ENCODE results near the gene HERPUD2.
"Not testable (repeated sequence)": the region's sequence is repeated elsewhere in the genome, so short reads cannot be mapped to it uniquely, and the experiment has no call there.

Gene HERPUD2

DNA sequence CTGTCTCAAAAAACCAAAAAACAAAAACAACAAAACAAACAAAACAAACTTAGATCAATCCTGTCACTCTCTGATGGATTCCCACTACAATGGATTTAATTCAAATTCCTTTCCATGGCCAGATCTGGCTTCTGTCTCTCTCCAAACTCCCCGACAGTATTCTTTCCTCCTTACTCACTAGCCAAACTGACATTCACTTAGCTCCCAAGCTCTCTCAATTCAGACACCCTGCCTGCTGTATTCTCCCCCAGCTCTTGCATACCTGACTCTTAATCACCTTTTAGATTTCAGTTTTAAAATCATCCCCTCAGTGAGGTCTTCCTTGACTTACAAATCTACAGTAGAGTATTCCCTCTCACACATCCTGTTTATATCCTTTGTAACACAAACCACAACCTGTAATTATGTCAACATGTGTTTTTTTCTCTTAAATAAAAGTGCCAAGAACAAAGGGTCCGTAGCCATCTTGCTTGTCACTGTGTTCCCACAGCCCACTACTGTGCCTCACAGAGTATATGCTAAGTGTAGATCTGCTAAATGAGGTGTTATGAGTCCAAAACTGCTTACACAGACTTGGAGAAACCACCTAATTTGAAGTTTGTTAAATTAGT, 14.4 kb downstream of the HERPUD2 start:
- DNase-seq = no peak

DNA sequence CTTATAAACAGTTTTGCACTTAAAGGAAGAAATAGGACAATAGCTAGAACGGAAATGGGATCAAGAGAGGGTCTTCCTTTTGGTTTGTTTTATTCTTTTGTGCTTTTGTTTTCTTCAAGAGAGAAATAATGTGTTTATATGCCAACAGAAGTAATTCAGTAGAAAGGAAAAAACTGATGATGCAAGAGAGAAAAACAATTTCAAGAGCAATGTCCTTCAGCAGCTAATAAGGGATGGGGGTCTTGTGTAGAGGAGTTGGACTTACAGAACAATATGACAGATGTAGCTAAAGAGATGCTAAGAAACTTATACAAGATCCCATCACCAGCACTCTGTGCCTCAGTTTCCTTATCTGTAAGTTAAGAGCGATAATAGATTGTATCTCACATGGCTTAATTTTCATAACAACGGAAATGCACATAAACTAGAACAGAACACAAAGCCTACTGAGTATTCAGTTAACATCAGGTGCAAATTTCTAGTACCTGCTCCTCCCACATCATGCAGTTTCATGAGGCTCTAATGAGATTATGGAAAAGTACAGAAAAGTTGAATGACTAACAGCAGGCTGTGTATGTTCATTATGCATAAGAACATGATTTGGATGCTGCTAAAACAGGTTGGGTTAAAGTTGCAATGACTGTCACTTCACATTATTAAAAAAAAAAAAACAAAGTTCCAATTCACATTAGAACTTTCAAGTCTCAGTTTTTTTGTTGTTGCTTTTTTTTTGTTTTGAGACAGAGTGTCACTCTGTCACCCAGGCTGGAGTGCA, 17.2 kb downstream of the HERPUD2 start:
- no peak for DNase-seq

GRCh38 chr7:35676211-35676610, 18.7 kb downstream of the HERPUD2 start:
- no peak for DNase-seq

DNA sequence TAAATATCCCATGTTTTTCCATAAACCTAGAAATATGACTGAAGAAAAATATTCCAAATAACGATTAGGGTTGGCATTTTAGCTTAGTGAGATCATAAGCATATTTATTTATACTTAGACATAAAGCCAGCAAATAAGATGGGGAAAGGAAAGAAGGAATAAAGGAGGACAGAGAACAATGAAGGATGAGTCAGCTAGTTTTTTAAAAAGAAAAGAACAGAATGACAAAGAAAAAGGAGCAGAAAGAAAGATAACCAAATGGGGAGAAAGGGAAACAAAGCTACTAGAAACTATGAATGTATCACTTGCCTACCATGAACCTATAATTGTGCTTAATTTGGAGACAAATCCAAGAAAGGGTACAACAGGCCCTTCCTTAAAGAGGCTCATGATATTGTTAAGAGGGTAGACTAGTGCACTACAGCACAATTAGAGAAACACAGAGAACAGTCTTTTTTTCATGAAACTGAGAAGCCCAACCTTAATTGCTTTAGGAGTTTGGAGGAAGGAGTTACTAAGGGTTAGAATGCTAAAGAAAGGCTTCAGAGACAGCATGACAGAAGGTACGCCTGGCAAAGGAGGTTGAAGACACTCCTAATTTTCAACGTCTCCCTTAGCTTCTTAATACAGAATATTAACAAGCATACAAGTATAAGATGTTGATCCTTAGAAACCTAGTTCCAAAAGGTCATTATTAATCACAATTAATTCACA, 23.9 kb downstream of the HERPUD2 start:
- DNase-seq = no peak

GRCh38 chr7:35660411-35660810, 34.5 kb downstream of the HERPUD2 start:
- not testable (repeated sequence) for DNase-seq

GRCh38 chr7:35658606-35659201, 36.2 kb downstream of the HERPUD2 start:
- DNase-seq = no peak

GRCh38 chr7:35657125-35657524, 37.8 kb downstream of the HERPUD2 start:
- DNase-seq = no peak

- peak in 1 of 56 donors; percentile 9 for DNase-seq
These were observed 40.4 kb downstream of the HERPUD2 start for GRCh38 chr7:35654558-35654957.

GRCh38 chr7:35652124-35652523, 42.8 kb downstream of the HERPUD2 start:
- DNase-seq = no peak

DNA sequence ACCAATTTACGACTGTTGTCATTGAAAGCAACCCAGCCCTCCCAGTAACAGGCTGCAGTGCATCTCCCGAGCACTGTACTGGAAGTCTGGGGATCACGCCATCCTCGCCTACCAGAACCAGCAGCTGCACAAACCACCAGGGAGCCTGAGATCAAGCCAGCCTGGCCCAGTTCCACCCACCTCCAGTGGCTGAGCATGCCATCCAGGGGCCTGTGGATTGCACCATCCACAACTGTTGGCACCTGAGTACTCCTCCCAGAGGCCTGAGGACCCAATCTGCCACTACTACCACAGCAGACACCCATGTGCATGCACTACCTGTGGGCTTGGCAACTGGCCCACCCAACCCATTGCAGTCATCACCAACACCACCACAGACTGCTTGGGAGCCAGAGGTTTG, 44.2 kb downstream of the HERPUD2 start:
- no peak for DNase-seq

GRCh38 chr7:35649711-35650110, 45.2 kb downstream of the HERPUD2 start:
- no peak for DNase-seq

GRCh38 chr7:35648367-35648766, 46.6 kb downstream of the HERPUD2 start:
- no peak for DNase-seq

DNA sequence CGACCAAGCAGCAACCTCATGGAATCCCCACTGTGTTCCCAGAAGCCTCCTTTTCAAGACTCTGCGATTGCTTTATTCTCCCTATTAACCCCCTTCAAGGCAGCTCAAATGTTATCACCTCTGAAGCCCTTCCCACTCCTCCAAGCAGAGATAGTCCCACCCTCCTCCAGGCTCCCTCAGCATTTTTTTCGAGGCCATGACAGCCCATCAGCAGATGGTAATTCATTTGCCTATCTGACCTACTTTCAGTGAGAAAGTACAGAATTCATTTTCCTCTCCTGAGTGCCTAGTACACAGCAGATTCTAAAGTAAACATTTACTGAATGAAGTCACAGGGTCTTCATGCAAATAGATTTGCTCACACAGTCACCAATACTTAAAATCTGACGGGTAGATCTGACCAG, 47.8 kb downstream of the HERPUD2 start:
- peak in 6 of 56 donors; percentile 8 to 32 (median 13) for DNase-seq

DNA sequence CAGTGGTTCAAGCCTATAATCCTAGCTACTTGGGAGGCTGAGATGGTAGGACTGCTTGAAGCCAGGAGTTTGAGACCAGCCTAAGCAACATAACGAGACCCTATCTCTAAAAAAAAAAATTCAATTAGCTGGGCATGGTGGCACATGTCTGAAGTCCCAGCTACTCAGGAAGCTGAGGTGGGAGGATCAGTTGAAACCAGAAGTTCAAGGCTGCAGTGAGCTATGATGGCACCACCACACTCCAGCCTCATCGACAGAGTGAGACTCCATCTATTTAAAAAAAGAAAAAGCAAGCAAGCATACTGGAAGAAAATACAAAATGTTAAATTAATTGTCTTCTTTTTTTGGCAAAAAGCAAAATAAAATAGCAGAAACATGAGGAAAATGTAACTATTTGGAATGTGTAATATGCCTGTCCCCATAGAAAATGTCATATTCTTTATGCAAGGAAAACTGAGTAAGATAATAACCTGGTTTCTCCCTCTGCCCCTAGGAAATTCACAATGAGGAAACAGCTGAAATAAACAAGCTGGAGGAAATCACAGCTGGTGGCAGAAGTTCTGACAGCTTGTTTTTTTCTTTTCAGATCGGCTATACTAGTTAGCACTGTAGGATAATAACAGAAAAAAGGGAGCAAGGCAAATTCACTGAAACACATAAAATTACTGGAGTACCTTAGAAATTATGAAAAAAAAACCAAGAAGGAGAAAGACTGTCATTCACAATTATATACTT, 48.5 kb downstream of the HERPUD2 start:
- no peak for DNase-seq

DNA sequence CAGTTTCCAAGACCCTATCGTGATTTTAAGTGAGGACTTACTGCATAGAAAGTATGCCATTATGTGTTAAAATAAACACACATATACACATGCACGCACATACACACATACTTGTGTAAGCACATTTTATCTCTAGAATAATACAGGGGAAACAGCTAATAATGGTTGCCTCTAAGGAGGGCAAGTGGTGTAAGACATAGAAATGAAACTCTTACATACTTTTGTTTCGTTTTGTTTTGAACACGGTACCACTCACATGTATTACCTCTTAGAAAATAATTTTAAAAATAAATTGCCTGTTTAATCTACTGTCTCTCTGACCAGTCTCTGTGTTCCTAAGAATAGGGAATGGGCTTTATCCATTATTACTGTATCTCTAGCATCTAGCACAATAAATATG, 49.2 kb downstream of the HERPUD2 start:
- DNase-seq = no peak

GRCh38 chr7:35630024-35630972, 64.6 kb downstream of the HERPUD2 start:
- DNase-seq = peak in 2 of 56 donors; percentile 8 to 23

DNA sequence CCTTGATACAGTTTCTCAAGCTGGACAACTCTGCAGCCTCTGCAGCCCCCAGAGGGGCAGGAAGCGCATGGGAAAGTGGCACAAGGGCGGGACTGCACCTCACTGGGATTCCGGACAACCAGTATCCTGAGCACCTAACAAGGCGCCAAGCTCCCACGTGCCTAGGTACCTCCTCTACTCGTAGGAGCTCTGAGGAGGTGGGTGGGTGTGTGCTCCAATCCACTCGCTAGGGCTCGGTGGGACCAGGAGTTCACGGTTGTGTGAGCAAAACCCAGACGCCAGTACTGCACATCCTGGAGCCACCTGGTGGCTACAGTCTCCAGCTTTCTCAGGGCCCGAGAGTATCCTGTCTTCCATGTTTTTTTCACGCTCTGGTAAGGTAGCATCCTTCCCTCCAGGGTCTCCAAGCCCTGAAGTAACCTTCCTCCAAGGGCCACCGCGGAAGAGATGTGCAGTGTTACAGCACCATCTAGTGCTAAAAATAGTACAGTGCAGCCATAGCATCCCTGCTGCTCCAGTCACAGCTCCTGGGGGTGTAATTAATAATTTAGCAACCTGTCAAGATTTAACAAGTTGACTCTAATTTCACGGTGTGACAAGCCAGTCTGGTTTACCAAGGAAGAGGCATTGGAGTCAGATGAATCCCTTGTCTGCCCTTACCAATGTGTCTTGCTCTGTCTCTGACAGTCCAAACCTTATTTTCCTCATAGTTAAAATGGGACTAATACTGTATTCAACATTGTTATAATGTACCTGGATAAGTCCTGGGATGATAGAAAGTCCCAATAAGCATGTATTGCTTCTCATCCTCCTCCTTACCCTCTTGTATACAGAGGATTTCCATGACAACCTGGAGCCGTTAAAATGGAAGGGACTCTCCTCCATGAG, 70.4 kb downstream of the HERPUD2 start:
- DNase-seq = peak in 28 of 56 donors; percentile 1 to 47 (median 22)

GRCh38 chr7:35623381-35623780, 71.6 kb downstream of the HERPUD2 start:
- DNase-seq = no peak

DNA sequence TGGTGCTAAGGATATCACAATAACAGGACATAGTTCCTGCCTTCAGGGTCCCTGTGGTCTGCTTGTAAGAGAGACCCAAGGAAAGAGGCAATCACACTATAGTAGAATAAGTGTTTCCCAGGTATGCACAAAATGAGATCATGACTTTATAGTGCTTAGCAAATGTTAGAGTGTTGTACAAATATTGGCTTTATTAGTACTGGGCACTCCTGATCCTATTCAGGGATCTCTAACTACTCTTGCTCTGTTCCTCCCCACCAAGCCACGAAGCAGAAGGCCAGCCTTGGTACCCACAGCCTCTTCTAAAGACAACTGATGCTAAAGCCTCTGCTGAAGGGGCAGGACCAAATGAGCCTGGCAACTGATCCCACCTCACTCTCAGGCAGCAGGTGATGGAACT, 75.1 kb downstream of the HERPUD2 start:
- DNase-seq = no peak
